ENCODE data around the gene HOXA10. TPM values are rescaled to one million over a fixed set of nuclear protein-coding genes. Genes with fewer than 3 reads are reported as not detected.
A peak's percentile ranks its signal among the peaks of the same experiment; 100 is the strongest.

Gene HOXA10
- total and polyA plus RNA-seq, 2 donors (not counting 1 experiment from before 2014, with no cell fraction given): 0.17 to 1.00 TPM

- Histone ChIP-seq H4K20me1 (ENCODE audit: control insufficient read depth, extremely low read depth, insufficient read depth, low read length) (no peaks in the 10 kb centered on the region), H3K4me3 (replicated peaks in 1 of 4; ENCODE audit: control extremely low read depth in 1 of 4, insufficient read depth in 1 of 4, low read depth in 3 of 4, low read length in 4 of 4) (peak within 1 kb of the TSS; percentile 43 to 71 (median 54)), H3K4me1 (ENCODE audit: control insufficient read depth, extremely low read depth, insufficient read depth, low read length) (peaks cover 24% of the 10 kb centered on the region), H3K79me2 (ENCODE audit: control insufficient read depth, insufficient read depth, low read length) (peaks cover 25% of the 10 kb centered on the region), H3K4me2 (ENCODE audit: extremely low read depth, insufficient read depth, low read length) (peak within 1 kb of the TSS; percentile 94), H2AFZ (ENCODE audit: low read length) (peak within 1 kb of the TSS; percentile 3), H3K9me3 (ENCODE audit: control insufficient read depth, insufficient read depth, low read depth, low read length) (no peaks in the 10 kb centered on the region), H3K27me3 (ENCODE audit: control insufficient read depth, insufficient read depth, low read length) (no peaks in the 10 kb centered on the region), H3K9ac (ENCODE audit: insufficient read depth, low read length) (peak within 1 kb of the TSS; percentile 58), H3K36me3 (ENCODE audit: control insufficient read depth, insufficient read depth, low read length) (no peaks in the 10 kb centered on the region), H3K27ac (ENCODE audit: insufficient read depth, low read length) (peak within 1 kb of the TSS; percentile 71)
- DNase-seq (ENCODE audit: low read depth in 2 of 2): peak; percentile 82 to 89
- TF ChIP-seq CTCF (conservative IDR thresholded peaks at IDR 0.05 in 1 of 2, IDR thresholded peaks at IDR 0.05 in 1 of 2; ENCODE audit: low read depth in 1 of 2, low read length in 2 of 2) (no peak), EZH2 (IDR thresholded peaks at IDR 0.05; ENCODE audit: low read length, missing control alignments) (no peak)
These were observed 43.4 kb downstream of the HOXA10 start, which contains the start of gene HOXA4 for GRCh38 chr7:27130540-27131389. HOXA4 (minus strand) TSS chr7:27130757; CDS start chr7:27130733, 24 bp downstream.

GRCh38 chr7:27129729-27130539 lies 44.2 kb downstream of the HOXA10 start:
- Histone ChIP-seq H3K27me3 (ENCODE audit: control insufficient read depth, insufficient read depth, low read length) (no peaks in the 10 kb centered on the region), H3K79me2 (ENCODE audit: control insufficient read depth, insufficient read depth, low read length) (peaks cover 20% of the 10 kb centered on the region), H4K20me1 (ENCODE audit: control insufficient read depth, extremely low read depth, insufficient read depth, low read length) (no peaks in the 10 kb centered on the region), H2AFZ (ENCODE audit: low read length) (no peak overlapping the region), H3K4me1 (ENCODE audit: control insufficient read depth, extremely low read depth, insufficient read depth, low read length) (peaks cover 16% of the 10 kb centered on the region), H3K4me2 (ENCODE audit: extremely low read depth, insufficient read depth, low read length) (peak overlapping the region; percentile 88), H3K4me3 (replicated peaks in 1 of 4; ENCODE audit: control extremely low read depth in 1 of 4, insufficient read depth in 1 of 4, low read depth in 3 of 4, low read length in 4 of 4) (peak overlapping the region; percentile 34 to 71 (median 48)), H3K27ac (ENCODE audit: insufficient read depth, low read length) (no peak overlapping the region), H3K9ac (ENCODE audit: insufficient read depth, low read length) (peak overlapping the region; percentile 58), H3K36me3 (ENCODE audit: control insufficient read depth, insufficient read depth, low read length) (no peaks in the 10 kb centered on the region), H3K9me3 (ENCODE audit: control insufficient read depth, insufficient read depth, low read depth, low read length) (no peaks in the 10 kb centered on the region)
- peak in 1 of 2 donors; percentile 29 for DNase-seq (ENCODE audit: low read depth in 2 of 2)
- TF ChIP-seq CTCF (conservative IDR thresholded peaks at IDR 0.05 in 1 of 2, IDR thresholded peaks at IDR 0.05 in 1 of 2; ENCODE audit: low read depth in 1 of 2, low read length in 2 of 2): no peak
- TF ChIP-seq EZH2 (IDR thresholded peaks at IDR 0.05; ENCODE audit: low read length, missing control alignments): no peak
